Activated CD8-positive, alpha-beta memory T cell treated with anti-CD3 and anti-CD28 coated beads, Interleukin-2, amount 10 ng/mL, durations not matched to agents 7 days and 5 days (primary cell): ENCODE results near the gene RPL4. TPM values are rescaled to one million over a fixed set of nuclear protein-coding genes. Genes with fewer than 3 reads are reported as not detected.

Experiments used
- ATAC-seq: fragments of 150-1000 bp; cut with Tn5 transposase; one replicate; pipeline ENCODE4 v1.10.0; 2021; ENCODE audit warnings: moderate library complexity
- CTCF ChIA-PET: fragments of 350-600 bp; sonication (Branson Sonifier 250); formaldehyde crosslinking; loops from one replicate; lab custom pipeline; 2021; ENCODE audit warnings: antibody characterized with exemption; lab: Charles Lee
- DNase-seq: peaks from one replicate; pipeline ENCODE4 v3.0.0-alpha.2; 2020
- H3K27ac Mint-ChIP-seq: one replicate; pipeline ENCODE4 v1.8.0; 2021; ENCODE audit warnings: mild to moderate bottlenecking, mixed read lengths
- H3K27me3 Mint-ChIP-seq: one replicate; pipeline ENCODE4 v1.8.0; 2021; ENCODE audit warnings: mixed read lengths
- H3K36me3 Mint-ChIP-seq: one replicate; pipeline ENCODE4 v1.8.0; 2021; ENCODE audit warnings: mild to moderate bottlenecking, mixed read lengths
- H3K4me1 Mint-ChIP-seq: one replicate; pipeline ENCODE4 v1.8.0; 2021; ENCODE audit warnings: mixed read lengths
- H3K4me3 Mint-ChIP-seq: one replicate; pipeline ENCODE4 v1.8.0; 2021; ENCODE audit warnings: mild to moderate bottlenecking, moderate library complexity, mixed read lengths
- H3K9me3 Mint-ChIP-seq: one replicate; pipeline ENCODE4 v1.8.0; 2022; ENCODE audit warnings: low read depth, mixed read lengths
- total RNA-seq, 2 experiments: library from RNA; stranded (reverse); gene quantifications; one replicate each; pipeline ENCODE4 v1.2.3, GENCODE V29; 2021

RPL4 gene
- total RNA-seq: 1,000 to 10,000 TPM; 2,060 to 2,722 TPM

DNA sequence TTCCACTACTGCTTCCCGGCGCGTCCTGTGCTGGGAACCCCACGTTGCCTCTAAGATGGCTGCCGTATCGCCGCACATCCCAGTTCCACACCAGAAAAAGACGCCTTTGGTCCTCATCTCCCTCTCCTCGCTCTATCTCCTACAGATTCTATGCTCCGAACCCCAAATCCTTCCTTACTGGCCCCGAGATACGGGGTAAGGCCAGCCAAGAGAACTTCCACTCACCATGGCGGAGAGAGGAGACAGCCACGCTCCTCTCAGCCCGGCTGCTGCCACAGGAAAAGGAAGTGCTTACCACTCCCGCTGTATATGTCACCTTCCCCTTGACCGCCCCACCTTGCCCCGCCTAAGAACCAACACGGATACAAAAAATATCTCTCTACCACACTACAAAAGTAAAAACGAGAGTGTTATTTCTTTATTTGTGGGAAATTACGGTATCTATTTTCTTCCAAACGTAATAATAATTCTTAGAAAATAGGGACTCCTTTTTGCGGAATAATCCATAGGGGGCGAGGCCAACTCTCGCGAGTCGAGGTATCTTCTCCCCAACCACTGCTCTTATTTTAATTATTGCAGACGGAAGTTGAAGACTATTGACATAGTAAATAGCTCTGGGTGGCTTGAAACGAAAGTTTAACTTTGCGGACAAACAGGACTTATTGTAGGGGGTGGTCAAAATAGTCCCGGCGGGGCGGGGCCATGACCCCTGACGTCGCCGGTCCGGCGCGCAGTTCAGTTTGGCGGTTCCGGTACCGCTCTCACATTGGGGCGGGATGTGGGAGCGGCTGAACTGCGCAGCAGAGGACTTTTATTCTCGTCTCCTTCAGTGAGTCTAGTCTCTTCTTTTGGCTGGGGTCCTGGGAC, at the start of gene RPL4, which contains the start of gene ZWILCH:
RPL4 (minus strand) TSS at position 293 of the 867 bp plus-strand sequence; CDS start at position 228, 65 bp downstream.
ZWILCH (plus strand) TSS at position 764 of the 867 bp plus-strand sequence; CDS start at position 777, 13 bp downstream.
- CTCF ChIA-PET: interaction anchor here (1.1 to 3.1 kb wide), 3 partner anchors 16 to 211 kb away, joined by 3 to 21 read pairs (median 5); partner anchors contain the start of gene MAP2K1
- Mint-ChIP-seq H3K4me3 (peak within 1 kb of the TSS; percentile 94), H3K36me3 (peaks cover 52% of the 10 kb centered on the region), H3K27me3 (no peaks in the 10 kb centered on the region), H3K9me3 (no peaks in the 10 kb centered on the region), H3K4me1 (peaks cover 58% of the 10 kb centered on the region), H3K27ac (peak within 1 kb of the TSS; percentile 97)
- ATAC-seq (peak; percentile 87), DNase-seq (peak; percentile 87)

DNA sequence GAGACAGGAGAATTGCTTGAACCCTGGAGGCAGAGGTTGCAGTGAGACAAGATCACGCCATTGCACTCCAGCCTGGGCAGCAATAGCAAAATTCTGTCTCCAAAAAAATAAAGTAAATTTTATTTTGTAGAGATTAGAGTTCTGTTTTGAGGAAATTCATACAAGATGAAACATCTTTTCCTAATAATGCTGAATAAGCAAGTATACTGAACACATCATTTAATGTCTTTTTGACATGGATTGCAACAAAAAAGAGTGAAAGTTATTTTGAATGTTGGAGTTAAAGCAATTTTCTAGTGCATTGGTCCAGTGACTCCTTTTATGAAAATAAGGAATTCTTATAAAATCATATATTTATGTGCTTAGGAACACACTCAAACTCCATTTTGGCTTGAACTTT, 40.6 kb upstream of the RPL4 start:
- H3K4me1 Mint-ChIP-seq: peaks cover 2% of the 10 kb centered on the region
- DNase-seq: no peak
- no peaks in the 10 kb centered on the region for H3K9me3 Mint-ChIP-seq
- H3K27ac Mint-ChIP-seq: no peak overlapping the region
- H3K27me3 Mint-ChIP-seq: no peaks in the 10 kb centered on the region
- no peak for ATAC-seq
- CTCF ChIA-PET: no interaction called here
- peaks cover 32% of the 10 kb centered on the region for H3K36me3 Mint-ChIP-seq
- no peak overlapping the region for H3K4me3 Mint-ChIP-seq

DNA sequence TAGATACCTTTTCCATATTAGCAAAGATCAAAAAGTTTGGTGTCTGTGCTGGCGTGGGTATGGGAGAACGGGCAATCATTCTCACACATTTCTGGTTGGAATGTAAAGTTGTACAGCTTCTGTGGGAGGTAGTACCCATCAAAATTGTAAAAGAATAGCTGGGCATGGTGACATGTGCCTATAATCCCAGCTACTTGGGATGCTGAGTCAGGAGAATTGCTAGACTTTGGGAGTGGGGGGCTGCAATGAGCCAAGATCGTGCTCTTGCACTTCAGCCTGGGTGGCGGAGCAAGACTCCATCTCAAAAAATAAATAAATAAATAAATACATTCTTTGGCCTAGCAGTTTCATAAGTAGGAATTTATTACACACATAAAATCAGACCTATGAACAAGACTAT, 38.2 kb upstream of the RPL4 start:
- no peak for ATAC-seq
- CTCF ChIA-PET: interaction anchor here (1.5 kb wide), 1 partner anchor 19 kb away, joined by 3 read pairs; no protein-coding TSS in a partner anchor

DNA sequence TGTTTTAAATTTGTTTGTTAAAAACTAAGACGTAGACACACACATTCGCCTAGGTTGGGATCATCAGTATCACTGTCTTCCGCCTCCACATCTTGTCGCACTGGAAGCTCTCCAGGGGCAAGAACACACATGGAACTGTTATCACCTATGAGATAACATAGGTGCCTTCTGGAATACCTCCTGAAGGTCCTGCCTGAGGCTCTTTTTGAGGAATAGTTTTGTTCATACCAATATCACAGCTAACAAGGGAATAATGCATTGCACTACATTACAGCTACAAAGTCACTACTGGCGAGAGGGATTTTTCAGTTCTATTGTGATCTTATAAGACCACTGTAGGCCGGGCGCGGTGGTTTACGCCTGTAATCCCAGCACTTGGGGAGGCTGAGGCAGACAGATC, 30.4 kb upstream of the RPL4 start:
- ATAC-seq (no peak), DNase-seq (no peak)
- Mint-ChIP-seq H3K4me1 (no peaks in the 10 kb centered on the region), H3K36me3 (peaks cover 34% of the 10 kb centered on the region), H3K9me3 (no peaks in the 10 kb centered on the region), H3K4me3 (no peak overlapping the region), H3K27ac (no peak overlapping the region), H3K27me3 (no peaks in the 10 kb centered on the region)
- CTCF ChIA-PET: no interaction called here

More for the DNA sequence above, 38.2 kb upstream of the RPL4 start:
- Mint-ChIP-seq H3K4me3 (no peak overlapping the region), H3K27ac (no peak overlapping the region), H3K9me3 (no peaks in the 10 kb centered on the region), H3K4me1 (peaks cover 2% of the 10 kb centered on the region), H3K27me3 (no peaks in the 10 kb centered on the region), H3K36me3 (peaks cover 40% of the 10 kb centered on the region)
- no peak for DNase-seq

DNA sequence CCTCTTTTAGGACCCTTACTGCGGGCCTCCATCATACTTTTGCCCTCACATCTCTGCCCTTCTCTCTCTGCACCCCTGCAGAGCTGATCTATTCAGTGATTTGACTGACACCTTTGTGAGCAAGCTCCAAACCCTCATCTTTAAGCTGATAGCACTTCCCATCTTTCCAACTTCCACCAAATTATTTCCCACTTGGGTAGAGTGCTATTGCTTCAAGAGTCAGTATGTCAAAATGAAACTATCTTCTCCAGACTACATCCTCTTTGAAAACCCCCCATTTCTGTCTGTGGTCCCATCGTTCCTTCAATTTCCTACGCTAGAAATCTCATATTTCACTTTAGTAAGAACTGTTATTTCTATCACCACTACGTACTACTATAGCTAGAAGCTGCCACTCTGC, 20.2 kb upstream of the RPL4 start:
- Mint-ChIP-seq H3K4me1 (peaks cover 12% of the 10 kb centered on the region), H3K4me3 (no peak overlapping the region), H3K9me3 (no peaks in the 10 kb centered on the region), H3K36me3 (peaks cover 38% of the 10 kb centered on the region), H3K27me3 (no peaks in the 10 kb centered on the region), H3K27ac (no peak overlapping the region)
- no peak for DNase-seq
- ATAC-seq: no peak
- CTCF ChIA-PET: no interaction called here

DNA sequence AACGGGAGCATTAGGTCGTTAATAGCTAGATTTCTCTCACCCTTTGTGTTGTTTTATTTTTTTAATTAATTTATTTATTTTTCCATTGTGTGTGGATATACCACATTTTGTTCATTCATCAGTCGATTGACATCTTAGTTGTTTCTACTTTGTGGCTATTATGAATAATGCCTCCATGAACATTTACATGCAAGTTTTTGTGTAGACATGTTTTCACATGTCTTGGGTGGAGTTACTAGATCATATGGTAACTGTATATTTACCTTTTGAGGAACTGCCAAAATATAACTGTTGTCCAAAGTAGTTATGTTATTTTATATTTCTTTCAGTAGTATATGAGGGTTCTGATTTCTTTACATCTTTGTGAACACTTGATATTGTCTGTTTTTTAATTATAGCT, 19.3 kb upstream of the RPL4 start:
- no peak overlapping the region for H3K27ac Mint-ChIP-seq
- no peak for ATAC-seq
- H3K4me3 Mint-ChIP-seq: no peak overlapping the region

DNA sequence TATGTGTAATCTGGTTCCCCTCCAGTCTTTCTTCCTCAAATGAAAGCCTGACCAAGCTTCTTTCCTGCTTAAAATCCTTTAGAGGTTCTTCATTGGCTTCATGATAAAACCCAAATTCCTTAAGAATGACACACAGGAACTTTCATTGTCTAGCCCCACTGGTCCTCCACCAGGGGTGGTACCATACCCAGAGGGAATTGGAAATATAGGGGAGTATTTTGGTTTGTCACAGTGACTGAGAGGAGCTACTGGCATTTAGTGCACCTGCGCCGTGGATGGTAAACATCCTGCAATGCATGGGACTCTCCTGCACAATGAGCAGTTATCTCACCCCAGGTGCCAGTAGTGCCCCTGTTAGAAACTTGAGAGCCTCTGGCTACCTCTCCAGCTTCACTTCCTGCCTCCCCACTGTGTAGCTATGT, 11.3 kb upstream of the RPL4 start:
- no peaks in the 10 kb centered on the region for H3K4me1 Mint-ChIP-seq
- ATAC-seq (no peak), DNase-seq (no peak)
- peak overlapping the region; percentile 16 for H3K27ac Mint-ChIP-seq
- no peak overlapping the region for H3K4me3 Mint-ChIP-seq
- CTCF ChIA-PET: no interaction called here
- H3K27me3 Mint-ChIP-seq: no peaks in the 10 kb centered on the region
- H3K9me3 Mint-ChIP-seq: no peaks in the 10 kb centered on the region
- H3K36me3 Mint-ChIP-seq: peaks cover 32% of the 10 kb centered on the region

More for the DNA sequence above, 19.3 kb upstream of the RPL4 start:
- Mint-ChIP-seq H3K27me3 (no peaks in the 10 kb centered on the region), H3K9me3 (no peaks in the 10 kb centered on the region), H3K36me3 (peaks cover 33% of the 10 kb centered on the region), H3K4me1 (peaks cover 12% of the 10 kb centered on the region)
- CTCF ChIA-PET: interaction anchor here (0.7 kb wide), 1 partner anchor 18 kb away, joined by 3 read pairs; no protein-coding TSS in a partner anchor
- no peak for DNase-seq

DNA sequence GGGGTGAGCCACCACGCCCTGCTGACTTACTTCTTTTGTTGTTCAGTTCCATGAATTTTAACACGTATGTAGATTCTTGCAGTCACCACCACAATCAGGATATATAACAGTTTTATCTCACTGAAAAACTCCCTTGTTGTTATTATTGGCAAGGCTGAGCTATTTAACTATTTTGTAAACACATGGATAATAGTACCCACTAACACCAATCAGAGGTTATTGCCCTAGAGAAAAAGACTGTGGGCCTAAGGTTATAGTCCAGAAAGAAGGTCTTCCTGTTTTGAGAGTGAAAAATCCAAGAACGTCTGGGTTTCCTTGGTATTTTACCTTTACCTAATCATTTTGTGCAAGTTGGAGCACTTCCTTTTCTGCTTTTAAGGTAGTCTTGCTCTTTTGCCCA, 9.9 kb upstream of the RPL4 start:
- ATAC-seq: no peak
- DNase-seq: no peak
- no peaks in the 10 kb centered on the region for H3K4me1 Mint-ChIP-seq
- peaks cover 34% of the 10 kb centered on the region for H3K36me3 Mint-ChIP-seq
- no peaks in the 10 kb centered on the region for H3K27me3 Mint-ChIP-seq
- no peaks in the 10 kb centered on the region for H3K9me3 Mint-ChIP-seq
- H3K4me3 Mint-ChIP-seq: no peak overlapping the region
- no peak overlapping the region for H3K27ac Mint-ChIP-seq
- CTCF ChIA-PET: no interaction called here

DNA sequence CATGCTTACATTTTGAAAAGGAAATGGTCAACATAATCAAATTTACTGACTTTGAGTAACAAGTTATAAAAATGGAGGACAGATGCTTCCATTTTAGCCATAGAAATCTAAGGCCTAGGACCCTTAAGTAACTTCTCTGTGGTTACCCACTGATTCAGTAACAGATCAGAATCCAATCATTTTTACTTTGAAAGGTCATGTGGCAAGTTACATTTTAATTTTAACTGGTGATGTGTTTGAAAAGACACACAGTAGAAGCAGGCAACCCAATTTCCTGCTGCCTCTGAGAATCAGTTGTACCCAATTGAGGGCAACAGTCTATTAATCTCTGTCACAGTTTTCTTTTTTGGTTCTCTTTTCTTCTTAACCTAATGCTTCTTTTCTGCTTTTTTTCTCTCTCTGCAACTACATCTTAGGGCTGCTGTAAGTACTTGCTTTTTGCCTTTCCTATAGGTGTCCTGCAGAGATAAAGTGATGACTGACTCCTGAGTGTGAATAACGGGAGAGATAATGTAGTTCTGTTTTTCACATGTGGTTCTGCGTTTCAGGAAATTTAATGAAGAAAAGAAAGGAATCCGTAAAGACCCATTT, 3.7 kb upstream of the RPL4 start:
- CTCF ChIA-PET: interaction anchor here (2.8 kb wide), 1 partner anchor 10 kb away, joined by 24 read pairs; the partner anchor contains the start of gene SNAPC5
- Mint-ChIP-seq H3K27ac (peak overlapping the region; percentile 30), H3K4me3 (no peak overlapping the region), H3K27me3 (no peaks in the 10 kb centered on the region), H3K36me3 (peaks cover 21% of the 10 kb centered on the region), H3K9me3 (no peaks in the 10 kb centered on the region), H3K4me1 (peaks cover 24% of the 10 kb centered on the region)
- DNase-seq (no peak), ATAC-seq (no peak)

DNA sequence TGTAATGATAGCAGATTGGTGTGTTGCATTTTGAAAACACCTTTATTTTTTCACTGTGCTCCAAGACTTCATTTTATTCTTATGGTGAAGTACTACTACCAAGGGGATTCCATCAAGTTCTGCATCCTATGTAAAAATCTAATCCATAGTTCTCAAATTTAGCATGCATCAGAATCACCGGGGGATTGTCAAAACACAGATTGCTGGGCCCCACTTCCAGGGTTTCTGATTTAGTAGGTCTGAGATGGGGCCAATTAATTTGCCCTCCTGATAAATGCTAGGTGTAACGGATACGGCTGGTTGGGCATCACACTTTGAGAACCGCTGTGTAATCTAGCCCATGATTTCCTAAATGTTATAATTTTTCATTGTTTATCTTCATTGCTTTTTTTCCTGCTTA, 1.2 kb upstream of the RPL4 start:
- CTCF ChIA-PET: interaction anchor here (0.6 to 3.1 kb wide), 7 partner anchors 8 to 1569 kb away, joined by 3 to 24 read pairs (median 4); partner anchors contain the start of genes MAP2K1 and SNAPC5
- ATAC-seq (no peak), DNase-seq (no peak)
- no peaks in the 10 kb centered on the region for H3K27me3 Mint-ChIP-seq
- H3K27ac Mint-ChIP-seq: peak overlapping the region; percentile 97
- peak overlapping the region; percentile 94 for H3K4me3 Mint-ChIP-seq
- no peaks in the 10 kb centered on the region for H3K9me3 Mint-ChIP-seq
- H3K36me3 Mint-ChIP-seq: peaks cover 44% of the 10 kb centered on the region
- H3K4me1 Mint-ChIP-seq: peaks cover 49% of the 10 kb centered on the region

DNA sequence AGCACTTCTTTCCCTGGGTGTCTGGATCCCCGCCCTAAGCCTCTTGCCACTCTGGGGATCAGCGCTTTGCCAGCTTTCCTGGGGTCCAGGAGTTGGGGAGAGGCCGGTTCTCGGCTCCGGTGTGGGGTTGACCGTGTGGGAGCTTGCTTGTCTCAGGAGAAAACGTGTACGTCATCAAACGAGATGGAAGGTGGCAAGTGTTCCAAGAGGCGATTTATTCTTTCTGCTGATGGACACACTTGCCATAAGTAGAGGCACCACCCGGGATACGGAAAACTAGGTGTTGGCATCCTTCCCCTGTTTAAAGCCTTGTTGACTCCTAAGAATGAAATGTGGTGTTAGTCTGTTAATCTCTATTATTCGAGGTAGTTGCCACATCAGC, 766 bp upstream of the RPL4 start:
- CTCF ChIA-PET: interaction anchor here (0.6 to 3.1 kb wide), 6 partner anchors 7 to 1569 kb away, joined by 3 to 24 read pairs (median 4); partner anchors contain the start of genes MAP2K1 and SNAPC5
- Mint-ChIP-seq H3K27me3 (no peaks in the 10 kb centered on the region), H3K4me1 (peaks cover 52% of the 10 kb centered on the region), H3K36me3 (peaks cover 46% of the 10 kb centered on the region), H3K9me3 (no peaks in the 10 kb centered on the region), H3K27ac (peak overlapping the region; percentile 97), H3K4me3 (peak overlapping the region; percentile 94)
- DNase-seq (no peak), ATAC-seq (no peak)

DNA sequence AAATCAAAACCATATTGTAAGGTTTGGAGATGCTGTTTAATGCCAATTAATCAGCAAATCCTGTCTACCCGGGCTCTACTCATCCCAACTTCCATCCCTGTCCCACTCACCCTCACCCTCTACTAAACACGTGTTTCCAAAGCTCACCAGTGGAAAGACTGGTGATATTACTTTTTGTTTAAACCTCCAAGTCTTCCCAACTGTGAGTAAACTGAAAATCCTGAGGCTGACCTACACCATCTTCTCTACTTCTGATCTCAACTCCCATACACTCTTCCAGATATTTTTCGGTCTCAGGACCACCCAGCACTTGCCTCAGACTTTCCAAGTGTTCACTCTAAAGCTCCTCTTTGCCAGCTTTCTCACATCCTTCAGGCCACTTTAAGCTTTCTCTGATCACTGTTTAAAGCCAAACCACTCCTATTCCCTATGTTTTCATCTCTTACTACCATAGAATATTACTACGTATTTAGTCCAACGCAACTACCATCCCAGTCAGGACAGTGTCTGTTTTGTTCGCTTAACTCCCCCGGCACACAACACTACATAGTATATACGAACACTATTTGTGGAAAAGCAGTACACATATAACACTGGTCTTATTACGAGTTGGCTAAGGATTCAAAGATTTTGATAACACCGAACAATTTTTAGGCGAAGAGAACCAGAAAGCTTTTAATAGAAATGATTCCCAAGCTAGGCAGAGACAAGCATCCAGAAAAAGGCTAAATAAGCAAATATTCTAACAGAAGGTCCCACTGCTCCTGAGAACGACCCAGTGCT, 684 bp downstream of the RPL4 start:
- Mint-ChIP-seq H3K4me3 (peak overlapping the region; percentile 94), H3K27ac (peak overlapping the region; percentile 97), H3K9me3 (no peaks in the 10 kb centered on the region), H3K27me3 (no peaks in the 10 kb centered on the region), H3K4me1 (peaks cover 61% of the 10 kb centered on the region), H3K36me3 (peaks cover 52% of the 10 kb centered on the region)
- CTCF ChIA-PET: interaction anchor here (3.1 kb wide), 1 partner anchor 116 kb away, joined by 21 read pairs; the partner anchor contains the start of gene MAP2K1
- ATAC-seq (no peak), DNase-seq (no peak)
